Vagina (tissue), 2 donors: Measurements from ENCODE around the gene LRRC27. TPM values are rescaled to one million over a fixed set of nuclear protein-coding genes. Genes with fewer than 3 reads are reported as not detected.
"Not testable (repeated sequence)": the region's sequence is repeated elsewhere in the genome, so short reads cannot be mapped to it uniquely, and the experiment has no call there.

Source experiments
- DNase-seq, 2 donors: peaks; one replicate each; pipeline ENCODE4 v3.0.0-alpha.2; 2017; ENCODE audit errors: extremely low spot score in 2 of 2
- H3K27ac ChIP-seq: fragments of 200-600 bp; sonication (generic); one replicate; pipeline ENCODE4 v1.5.1; 2019
- H3K27me3 ChIP-seq: fragments of 200-600 bp; sonication (generic); one replicate; pipeline ENCODE4 v1.5.1; 2019
- H3K36me3 ChIP-seq, 2 donors: fragments of 200-600 bp; sonication (generic); one replicate each; pipeline ENCODE4 v1.5.1; 2017 to 2019
- H3K4me1 ChIP-seq: fragments of 200-600 bp; sonication (generic); one replicate; pipeline ENCODE4 v1.5.1; 2019
- H3K4me3 ChIP-seq, 2 donors: fragments of 200-600 bp; sonication (generic); 1 replicate in 1 of 2; 2 replicates in 1 of 2; pipeline ENCODE4 v1.5.1; 2016 to 2019
- H3K9me3 ChIP-seq: fragments of 200-600 bp; sonication (generic); one replicate; pipeline ENCODE4 v1.5.1; 2019
- POLR2A ChIP-seq, 2 donors: fragments of 450-650 bp; IDR thresholded peaks; one replicate each; pipeline ENCODE4 v1.6.1; 2017; ENCODE audit warnings: antibody characterized with exemption in 2 of 2, mild to moderate bottlenecking in 2 of 2, moderate library complexity in 2 of 2
- POLR2AphosphoS5 ChIP-seq, 2 donors: sonication (generic); formaldehyde crosslinking; IDR thresholded peaks; one replicate each; pipeline ENCODE4 v1.9.0; 2017; ENCODE audit warnings: antibody characterized with exemption in 2 of 2, mild to moderate bottlenecking in 2 of 2, low read depth in 1 of 2; ENCODE audit not compliant: insufficient read depth in 1 of 2
- intact Hi-C: fragments of 100-400 bp; cut with DNase I; formaldehyde crosslinking; loops from one replicate; pipeline ENCODE4 v1.15.1; 2023
- total RNA-seq: library from RNA; depleted of rRNA; stranded (reverse); fragments of >200 nt; gene quantifications from one replicate; pipeline ENCODE4 v1.2.3, GENCODE V29; 2016
- TF ChIP-seq, protein P1 (sequence below), 3 experiments: fragments of 450-650 bp in 2 of 3; fragments of 200-600 bp in 1 of 3; sonication (generic) in 1 of 3; IDR thresholded peaks; one replicate each; pipeline ENCODE4 v1.5.1; 2017 to 2019; ENCODE audit warnings: antibody characterized with exemption in 3 of 3, mild to moderate bottlenecking in 2 of 3, moderate library complexity in 2 of 3

Gene LRRC27
- total RNA-seq, 1 donor from 2014 or later: 4.9 TPM

DNA sequence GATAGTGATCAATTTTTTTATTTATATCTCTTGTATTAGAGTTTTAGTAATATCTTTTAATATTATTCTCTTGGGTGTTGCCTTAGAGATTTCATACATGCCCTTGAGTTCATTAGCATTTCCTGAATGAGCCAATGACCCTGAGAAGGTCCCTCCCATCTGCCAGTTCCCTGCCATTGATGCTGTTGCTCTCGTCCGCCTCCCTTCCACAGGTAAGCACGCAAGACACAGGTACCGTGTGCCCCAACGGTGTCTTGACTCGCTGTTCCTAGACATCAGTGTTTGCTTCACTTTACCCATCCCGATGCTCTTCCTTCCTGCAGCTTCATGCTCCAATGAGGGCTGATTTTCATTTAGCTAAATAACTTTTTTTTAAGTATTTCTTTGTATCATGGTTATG is 45.3 kb downstream of the LRRC27 start:
- no peak for TF ChIP-seq POLR2A (IDR thresholded peaks at IDR 0.05)
- TF ChIP-seq POLR2AphosphoS5 (IDR thresholded peaks at IDR 0.05; ENCODE audit: insufficient read depth in 1 of 2, low read depth in 1 of 2): no peak
- TF ChIP-seq, protein P1, sequence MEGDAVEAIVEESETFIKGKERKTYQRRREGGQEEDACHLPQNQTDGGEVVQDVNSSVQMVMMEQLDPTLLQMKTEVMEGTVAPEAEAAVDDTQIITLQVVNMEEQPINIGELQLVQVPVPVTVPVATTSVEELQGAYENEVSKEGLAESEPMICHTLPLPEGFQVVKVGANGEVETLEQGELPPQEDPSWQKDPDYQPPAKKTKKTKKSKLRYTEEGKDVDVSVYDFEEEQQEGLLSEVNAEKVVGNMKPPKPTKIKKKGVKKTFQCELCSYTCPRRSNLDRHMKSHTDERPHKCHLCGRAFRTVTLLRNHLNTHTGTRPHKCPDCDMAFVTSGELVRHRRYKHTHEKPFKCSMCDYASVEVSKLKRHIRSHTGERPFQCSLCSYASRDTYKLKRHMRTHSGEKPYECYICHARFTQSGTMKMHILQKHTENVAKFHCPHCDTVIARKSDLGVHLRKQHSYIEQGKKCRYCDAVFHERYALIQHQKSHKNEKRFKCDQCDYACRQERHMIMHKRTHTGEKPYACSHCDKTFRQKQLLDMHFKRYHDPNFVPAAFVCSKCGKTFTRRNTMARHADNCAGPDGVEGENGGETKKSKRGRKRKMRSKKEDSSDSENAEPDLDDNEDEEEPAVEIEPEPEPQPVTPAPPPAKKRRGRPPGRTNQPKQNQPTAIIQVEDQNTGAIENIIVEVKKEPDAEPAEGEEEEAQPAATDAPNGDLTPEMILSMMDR (IDR thresholded peaks at IDR 0.05): no peak
- Histone ChIP-seq H3K27me3 (no peaks in the 10 kb centered on the region), H3K36me3 (no peaks in the 10 kb centered on the region), H3K4me3 (no peak overlapping the region), H3K27ac (no peak overlapping the region), H3K4me1 (no peaks in the 10 kb centered on the region), H3K9me3 (no peaks in the 10 kb centered on the region)
- intact Hi-C loops: no loop called here
- no peak for DNase-seq

- DNase-seq, H3K36me3 ChIP-seq, H3K27ac ChIP-seq, intact Hi-C loops, H3K4me1 ChIP-seq, H3K9me3 ChIP-seq, H3K27me3 ChIP-seq, H3K4me3 ChIP-seq: not testable (repeated sequence)
Observed at GRCh38 chr10:132379026-132379425, 47.0 kb downstream of the LRRC27 start.

DNA sequence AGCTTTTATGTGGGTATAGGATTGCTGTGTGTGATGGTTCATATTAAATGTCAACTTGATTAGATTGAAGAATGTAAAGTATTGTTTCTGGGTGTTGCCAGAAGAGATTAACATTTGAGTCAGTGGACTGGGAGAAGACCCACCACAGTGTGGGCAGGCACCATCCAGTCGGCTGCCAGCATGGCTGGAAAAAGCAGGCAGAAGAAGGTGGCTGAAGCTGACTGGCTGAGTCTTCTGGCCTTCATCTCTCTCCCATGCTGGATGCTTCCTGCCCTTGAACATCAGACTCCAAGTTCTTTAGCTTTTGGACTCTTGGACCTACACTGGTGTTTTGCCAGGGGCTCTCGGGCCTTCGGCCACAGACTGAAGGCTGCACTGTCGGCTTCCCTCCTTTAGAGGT is 49.0 kb downstream of the LRRC27 start:
- H3K4me1 ChIP-seq, H3K27ac ChIP-seq, H3K36me3 ChIP-seq, H3K4me3 ChIP-seq, DNase-seq, H3K9me3 ChIP-seq, intact Hi-C loops, H3K27me3 ChIP-seq: not testable (repeated sequence)

DNA sequence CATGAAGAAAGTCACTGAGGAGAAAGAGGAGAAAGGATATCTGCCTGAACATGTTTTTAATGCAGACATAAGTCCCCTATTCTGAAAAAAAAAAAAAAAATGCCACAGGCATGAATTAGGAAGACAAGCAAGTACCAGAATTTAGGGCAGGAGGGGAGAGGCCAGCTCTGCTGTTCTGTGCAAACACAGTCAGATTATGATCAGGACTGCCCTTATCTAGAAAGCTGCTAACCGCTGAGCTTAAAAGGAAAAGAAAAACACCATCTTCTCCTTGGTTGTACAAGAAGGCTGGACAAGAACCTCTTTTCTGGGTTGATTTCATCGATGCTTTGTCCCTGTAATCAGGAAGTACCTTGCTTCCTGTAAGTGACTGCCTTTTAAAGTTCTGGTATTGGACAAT is 49.7 kb downstream of the LRRC27 start:
- H3K9me3 ChIP-seq: no peaks in the 10 kb centered on the region
- no peak overlapping the region for H3K27ac ChIP-seq
- intact Hi-C loops: no loop called here
- DNase-seq: no peak
- TF ChIP-seq, protein P1 (IDR thresholded peaks at IDR 0.05): no peak
- no peak for TF ChIP-seq POLR2A (IDR thresholded peaks at IDR 0.05)
- no peak for TF ChIP-seq POLR2AphosphoS5 (IDR thresholded peaks at IDR 0.05; ENCODE audit: insufficient read depth in 1 of 2, low read depth in 1 of 2)
- H3K4me3 ChIP-seq: no peak overlapping the region
- no peaks in the 10 kb centered on the region for H3K27me3 ChIP-seq
- H3K4me1 ChIP-seq: no peaks in the 10 kb centered on the region
- no peaks in the 10 kb centered on the region for H3K36me3 ChIP-seq

DNA sequence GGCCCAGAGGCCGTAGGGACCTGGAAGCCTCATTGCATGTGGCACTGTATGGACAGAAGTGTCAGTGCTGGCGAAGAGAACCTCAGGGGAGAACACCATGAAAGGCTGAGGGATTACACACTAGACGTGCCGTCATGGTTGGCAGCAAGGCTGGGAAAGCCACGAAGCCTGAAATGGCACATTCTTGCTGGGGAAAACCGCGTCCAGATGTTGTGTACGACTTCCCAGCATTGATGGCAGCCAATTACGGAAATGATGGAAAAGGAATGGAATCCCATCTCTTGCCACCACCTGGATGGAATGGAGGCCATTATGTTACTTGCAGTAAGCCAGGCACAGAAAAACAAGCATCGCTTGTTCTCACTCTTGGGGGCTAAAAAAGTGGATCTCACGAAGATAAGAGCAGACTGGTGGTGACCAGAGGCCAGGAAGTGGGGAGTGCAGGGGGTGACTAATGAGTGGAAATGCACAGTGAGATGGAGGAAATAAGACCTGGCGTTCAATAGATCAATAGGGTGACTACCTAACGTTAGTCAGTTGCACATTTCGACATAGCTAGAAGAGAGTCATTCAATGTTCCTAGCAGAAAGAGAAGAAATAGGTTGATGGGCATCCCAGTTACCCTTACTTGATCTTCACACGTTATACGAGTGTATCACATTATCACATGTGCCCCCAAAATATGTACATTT is 50.4 kb downstream of the LRRC27 start:
- no peak for DNase-seq
- no peaks in the 10 kb centered on the region for H3K9me3 ChIP-seq
- intact Hi-C loops: no loop called here
- H3K36me3 ChIP-seq: no peaks in the 10 kb centered on the region
- TF ChIP-seq, protein P1 (IDR thresholded peaks at IDR 0.05): no peak
- no peak for TF ChIP-seq POLR2AphosphoS5 (IDR thresholded peaks at IDR 0.05; ENCODE audit: insufficient read depth in 1 of 2, low read depth in 1 of 2)
- no peak for TF ChIP-seq POLR2A (IDR thresholded peaks at IDR 0.05)
- no peak overlapping the region for H3K27ac ChIP-seq
- H3K4me1 ChIP-seq: no peaks in the 10 kb centered on the region
- H3K4me3 ChIP-seq: no peak overlapping the region
- no peaks in the 10 kb centered on the region for H3K27me3 ChIP-seq

DNA sequence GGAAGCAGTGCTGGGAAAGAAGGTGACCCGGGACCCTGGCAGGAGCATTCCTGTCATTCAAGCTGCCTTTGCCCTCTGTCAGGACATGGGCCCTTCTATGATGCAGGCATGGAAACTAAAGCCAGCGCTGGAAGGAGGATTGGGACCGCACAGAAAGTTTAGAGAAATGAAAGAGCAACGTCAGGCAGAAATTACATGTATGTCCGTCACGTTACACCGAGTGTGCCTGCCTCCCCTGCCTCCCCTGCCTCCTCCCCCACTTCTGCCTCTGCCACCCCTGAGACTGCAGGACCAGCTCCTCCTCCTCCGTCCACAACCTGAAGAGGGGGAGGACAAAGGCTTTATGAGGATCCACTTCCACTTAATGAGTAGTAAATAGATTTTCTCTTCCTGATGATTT is 51.1 kb downstream of the LRRC27 start:
- Histone ChIP-seq H3K27ac (no peak overlapping the region), H3K9me3 (no peaks in the 10 kb centered on the region), H3K27me3 (no peaks in the 10 kb centered on the region), H3K4me1 (no peaks in the 10 kb centered on the region), H3K4me3 (no peak overlapping the region), H3K36me3 (no peaks in the 10 kb centered on the region)
- DNase-seq: no peak
- intact Hi-C loops: no loop called here
- TF ChIP-seq, protein P1 (IDR thresholded peaks at IDR 0.05): no peak
- no peak for TF ChIP-seq POLR2AphosphoS5 (IDR thresholded peaks at IDR 0.05; ENCODE audit: insufficient read depth in 1 of 2, low read depth in 1 of 2)
- TF ChIP-seq POLR2A (IDR thresholded peaks at IDR 0.05): no peak
